CD14-positive monocyte (primary cell): Measurements from ENCODE around the gene ZNF26. TPM values are rescaled to one million over a fixed set of nuclear protein-coding genes. Genes with fewer than 3 reads are reported as not detected.

Experiments
- DNase-seq, 3 donors: peaks; one replicate each; pipeline ENCODE4 v3.0.0-alpha.2; 2011 to 2022
- H2AFZ ChIP-seq: 2 replicates; pipeline ENCODE4 v1.6.0; 2012; ENCODE audit warnings: mild to moderate bottlenecking, low read depth, low read length, inconsistent platforms; ENCODE audit not compliant: insufficient read depth, poor library complexity, severe bottlenecking
- H3K27ac ChIP-seq, 2 donors: 1 replicate in 1 of 2; 2 replicates in 1 of 2; pipeline ENCODE4 v1.5.1; 2012 to 2013; ENCODE audit warnings: low read length in 2 of 2, control low read depth in 1 of 2, inconsistent platforms in 1 of 2, low read depth in 1 of 2, mild to moderate bottlenecking in 1 of 2
- H3K27me3 ChIP-seq, 2 donors: one replicate each; pipeline versions ENCODE4 v1.6.0 to v1.6.1; 2011 to 2013; ENCODE audit warnings: low read length in 2 of 2; ENCODE audit not compliant: control insufficient read depth in 2 of 2, insufficient read depth in 2 of 2
- H3K36me3 ChIP-seq, 2 donors: replicated peaks in 1 of 2; 1 replicate in 1 of 2; 2 replicates in 1 of 2; pipeline versions ENCODE4 v1.5.1 to v1.6.1; 2012 to 2013; ENCODE audit warnings: low read length in 2 of 2, control low read depth in 1 of 2, inconsistent platforms in 1 of 2, mild to moderate bottlenecking in 1 of 2; ENCODE audit not compliant: insufficient read depth in 2 of 2, control insufficient read depth in 1 of 2
- H3K4me1 ChIP-seq, 2 donors: 1 replicate in 1 of 2; 2 replicates in 1 of 2; pipeline versions ENCODE4 v1.5.1 to v1.6.1; 2012 to 2013; ENCODE audit warnings: low read length in 2 of 2, control low read depth in 1 of 2, inconsistent platforms in 1 of 2, mild to moderate bottlenecking in 1 of 2, moderate library complexity in 1 of 2; ENCODE audit not compliant: insufficient read depth in 2 of 2, control insufficient read depth in 1 of 2
- H3K4me2 ChIP-seq: replicated peaks from 2 replicates; pipeline ENCODE3; 2012; ENCODE audit warnings: low read length, moderate library complexity, mild to moderate bottlenecking; ENCODE audit not compliant: poor library complexity, severe bottlenecking; ENCODE audit errors: extremely low read depth
- H3K4me3 ChIP-seq, 3 experiments: fragments of 200-600 bp in 1 of 3; sonication (generic) in 1 of 3; replicated peaks in 1 of 3; 1 replicate in 2 of 3; 2 replicates in 1 of 3; pipeline ENCODE4 v1.5.1; 2011 to 2013; ENCODE audit warnings: low read length in 3 of 3, mild to moderate bottlenecking in 3 of 3, control low read depth in 2 of 3, low read depth in 2 of 3, inconsistent platforms in 1 of 3, moderate library complexity in 1 of 3
- H3K79me2 ChIP-seq: 2 replicates; pipeline ENCODE4 v1.6.0; 2012; ENCODE audit warnings: mild to moderate bottlenecking, control low read depth, inconsistent platforms, low read length, moderate library complexity; ENCODE audit not compliant: insufficient read depth
- H3K9ac ChIP-seq: 2 replicates; pipeline ENCODE4 v1.6.0; 2017; ENCODE audit warnings: low read length, mild to moderate bottlenecking; ENCODE audit not compliant: insufficient read depth, poor library complexity, severe bottlenecking
- H3K9me3 ChIP-seq, 2 donors: replicated peaks in 1 of 2; 1 replicate in 1 of 2; 2 replicates in 1 of 2; pipeline versions ENCODE4 v1.5.1 to v1.6.1; 2012 to 2013; ENCODE audit warnings: low read length in 2 of 2, control low read depth in 1 of 2; ENCODE audit not compliant: control insufficient read depth in 1 of 2, insufficient read depth in 1 of 2
- H4K20me1 ChIP-seq: 2 replicates; pipeline ENCODE4 v1.6.0; 2012; ENCODE audit warnings: mild to moderate bottlenecking, low read length, control low read depth, moderate library complexity; ENCODE audit not compliant: insufficient read depth
- H3K27ac Mint-ChIP-seq, 7 donors: one replicate each; pipeline ENCODE4 v1.8.0; 2020; ENCODE audit warnings: mild to moderate bottlenecking in 7 of 7, mixed read lengths in 7 of 7, moderate library complexity in 6 of 7, inconsistent platforms in 2 of 7
- H3K27me3 Mint-ChIP-seq, 3 donors: one replicate each; pipeline ENCODE4 v1.8.0; 2021 to 2022; ENCODE audit warnings: low read depth in 3 of 3, mild to moderate bottlenecking in 3 of 3, mixed read lengths in 3 of 3, moderate library complexity in 3 of 3, inconsistent platforms in 1 of 3
- H3K36me3 Mint-ChIP-seq, 2 donors: one replicate each; pipeline ENCODE4 v1.8.0; 2020; ENCODE audit warnings: mixed read lengths in 2 of 2, inconsistent platforms in 1 of 2, mild to moderate bottlenecking in 1 of 2
- H3K4me1 Mint-ChIP-seq: one replicate; pipeline ENCODE4 v1.8.0; 2020; ENCODE audit warnings: mild to moderate bottlenecking, mixed read lengths
- H3K4me3 Mint-ChIP-seq, 2 donors: one replicate each; pipeline ENCODE4 v1.8.0; 2020; ENCODE audit warnings: mild to moderate bottlenecking in 2 of 2, mixed read lengths in 2 of 2, moderate library complexity in 1 of 2
- H3K9me3 Mint-ChIP-seq, 7 donors: one replicate each; pipeline ENCODE4 v1.8.0; 2020 to 2022; ENCODE audit warnings: mixed read lengths in 7 of 7, mild to moderate bottlenecking in 6 of 7, moderate library complexity in 6 of 7, inconsistent platforms in 2 of 7
- CTCF ChIP-seq: fragments of 200-600 bp; IDR thresholded peaks from one replicate; pipeline ENCODE4 v1.8.0; 2022; ENCODE audit warnings: antibody characterized with exemption, mild to moderate bottlenecking
- WGBS: methylation state at CpG from one replicate; pipeline ENCODE4 v1.1.5; 2013; ENCODE audit warnings: missing lambda C conversion rate; ENCODE audit not compliant: insufficient coverage; 5-methylcytosine and 5-hydroxymethylcytosine counted together
- intact Hi-C, 2 donors: fragments of 100-400 bp; cut with micrococcal nuclease; formaldehyde crosslinking; loops; one replicate each; pipeline versions ENCODE4 v1.15.0 to v1.15.1; 2023
- polyA plus RNA-seq, 3 donors: library from polyadenylated mRNA; depleted of rRNA in 1 of 3; unstranded in 2 of 3; stranded (reverse) in 1 of 3; fragments of 300-500 nt in 2 of 3; fragments of >200 nt in 1 of 3; fragmentation: Illumina TruSeq in 2 of 3; gene quantifications; 1 replicate in 2 of 3; 2 replicates in 1 of 3; pipeline ENCODE4 v1.2.3, GENCODE V29; 2012 to 2021

Gene ZNF26
- polyA plus RNA-seq, 3 donors = 3.3 to 17.6 (median 3.8) TPM

GRCh38 chr12:132942611-132943010, 43.6 kb upstream of the ZNF26 start:
- peaks cover 36 to 60% of the 10 kb centered on the region in 2 donors for H3K36me3 ChIP-seq
- H3K9ac ChIP-seq = no peak overlapping the region
- 98% methylated on average over 10 of the region's 13 CpGs for WGBS
- no peaks in the 10 kb centered on the region for H3K79me2 ChIP-seq
- H4K20me1 ChIP-seq = no peaks in the 10 kb centered on the region
- DNase-seq = no peak
- no peak for TF ChIP-seq CTCF
- no peaks in the 10 kb centered on the region for H3K27me3 Mint-ChIP-seq
- no peaks in the 10 kb centered on the region for H3K4me1 ChIP-seq
- H3K4me3 ChIP-seq = peak overlapping the region in 1 of 3 experiments; percentile 35
- intact Hi-C loops = no loop called here
- H3K27ac ChIP-seq = no peak overlapping the region
- no peaks in the 10 kb centered on the region for H3K27me3 ChIP-seq
- H3K4me3 Mint-ChIP-seq = no peak overlapping the region
- H3K4me1 Mint-ChIP-seq = no peaks in the 10 kb centered on the region
- peaks cover 52 to 89% (median 82%) of the 10 kb centered on the region in 7 donors for H3K9me3 Mint-ChIP-seq
- H3K27ac Mint-ChIP-seq = no peak overlapping the region
- no peak overlapping the region for H3K4me2 ChIP-seq
- no peak overlapping the region for H2AFZ ChIP-seq
- H3K9me3 ChIP-seq = peaks cover 81 to 94% of the 10 kb centered on the region in 2 donors
- peaks cover 42 to 75% of the 10 kb centered on the region in 2 donors for H3K36me3 Mint-ChIP-seq

- H2AFZ ChIP-seq = no peak overlapping the region
- intact Hi-C loops = loop anchor here in 1 of 2 donors (5.0 kb wide), 1 partner anchor 34 kb away; no protein-coding TSS in a partner anchor
- peaks cover 40 to 91% of the 10 kb centered on the region in 2 donors for H3K36me3 ChIP-seq
- no peak for TF ChIP-seq CTCF
- H3K27ac Mint-ChIP-seq = no peak overlapping the region
- H4K20me1 ChIP-seq = no peaks in the 10 kb centered on the region
- no peak overlapping the region for H3K9ac ChIP-seq
- H3K36me3 Mint-ChIP-seq = peaks cover 62 to 90% of the 10 kb centered on the region in 2 donors
- no peaks in the 10 kb centered on the region for H3K4me1 ChIP-seq
- H3K27me3 ChIP-seq = no peaks in the 10 kb centered on the region
- no peak for DNase-seq
- no peak overlapping the region for H3K4me3 Mint-ChIP-seq
- WGBS = 100% methylated on average over 9 of the region's 9 CpGs
- H3K79me2 ChIP-seq = no peaks in the 10 kb centered on the region
- H3K27ac ChIP-seq = no peak overlapping the region
- peaks cover 41 to 67% (median 62%) of the 10 kb centered on the region in 7 donors for H3K9me3 Mint-ChIP-seq
- peaks cover 97 to 99% of the 10 kb centered on the region in 2 donors for H3K9me3 ChIP-seq
- H3K4me1 Mint-ChIP-seq = no peaks in the 10 kb centered on the region
- H3K27me3 Mint-ChIP-seq = no peaks in the 10 kb centered on the region
- peak overlapping the region in 1 of 3 experiments; percentile 6 for H3K4me3 ChIP-seq
- H3K4me2 ChIP-seq = no peak overlapping the region
These were observed 40.4 kb upstream of the ZNF26 start for GRCh38 chr12:132945806-132946205.
